Neural progenitor cell (in vitro differentiated cells): Measurements from ENCODE around the gene ZHX3. TPM values are rescaled to one million over a fixed set of nuclear protein-coding genes. Genes with fewer than 3 reads are reported as not detected.

Source experiments
- DNase-seq: peaks from one replicate; pipeline ENCODE4 v3.0.0-alpha.2; 2016; ENCODE audit warnings: low spot score
- H2AFZ ChIP-seq: fragments of 200-600 bp; sonication (generic); replicated peaks from 2 replicates; pipeline ENCODE4 v1.6.1; 2016; ENCODE audit warnings: antibody characterized with exemption
- H3F3A ChIP-seq: fragments of 200-600 bp; sonication (generic); 2 replicates; pipeline ENCODE4 v1.6.1; 2016; ENCODE audit warnings: antibody characterized with exemption, low read depth
- H3K27ac ChIP-seq: fragments of 200-600 bp; sonication (generic); 2 replicates; pipeline ENCODE4 v1.5.1; 2016; ENCODE audit warnings: mild to moderate bottlenecking
- H3K27me3 ChIP-seq: fragments of 200-600 bp; sonication (generic); 2 replicates; pipeline ENCODE4 v1.6.1; 2016; ENCODE audit warnings: mild to moderate bottlenecking, moderate library complexity
- H3K36me3 ChIP-seq: fragments of 200-600 bp; sonication (generic); 2 replicates; pipeline ENCODE4 v1.5.1; 2016
- H3K4me1 ChIP-seq: fragments of 200-600 bp; sonication (generic); 2 replicates; pipeline ENCODE4 v1.6.1; 2016; ENCODE audit warnings: mixed run types
- H3K4me2 ChIP-seq: fragments of 200-600 bp; sonication (generic); 2 replicates; pipeline ENCODE4 v1.6.1; 2016
- H3K4me3 ChIP-seq: fragments of 200-600 bp; sonication (generic); 2 replicates; pipeline ENCODE4 v1.5.1; 2016
- H3K79me2 ChIP-seq: fragments of 200-600 bp; sonication (generic); 2 replicates; pipeline ENCODE4 v1.6.1; 2016; ENCODE audit warnings: low read depth
- H3K9ac ChIP-seq: fragments of 200-600 bp; sonication (generic); 2 replicates; pipeline ENCODE4 v1.6.1; 2016
- H3K9me3 ChIP-seq: fragments of 200-600 bp; sonication (generic); 2 replicates; pipeline ENCODE4 v1.5.1; 2016; ENCODE audit warnings: low read depth
- H4K20me1 ChIP-seq: fragments of 200-600 bp; sonication (generic); 2 replicates; pipeline ENCODE4 v1.6.1; 2016; ENCODE audit warnings: low read depth
- H3K27ac Mint-ChIP-seq: 3 replicates; pipeline ENCODE4 v1.8.0; 2021; ENCODE audit warnings: mixed read lengths
- H3K27me3 Mint-ChIP-seq: 2 replicates; pipeline ENCODE4 v1.8.0; 2022; ENCODE audit warnings: low read depth, mild to moderate bottlenecking, inconsistent platforms, moderate library complexity, mixed read lengths; ENCODE audit not compliant: insufficient read depth
- H3K36me3 Mint-ChIP-seq: 3 replicates; pipeline ENCODE4 v1.8.0; 2021; ENCODE audit warnings: mixed read lengths
- H3K4me1 Mint-ChIP-seq: 3 replicates; pipeline ENCODE4 v1.8.0; 2021; ENCODE audit warnings: mixed read lengths
- H3K4me3 Mint-ChIP-seq: 3 replicates; pipeline ENCODE4 v1.8.0; 2021; ENCODE audit warnings: mild to moderate bottlenecking, moderate library complexity, mixed read lengths
- H3K9me3 Mint-ChIP-seq: 3 replicates; pipeline ENCODE4 v1.8.0; 2020; ENCODE audit warnings: mixed read lengths
- CTCF ChIP-seq: fragments of 200-600 bp; sonication (generic); IDR thresholded peaks from 2 replicates; pipeline ENCODE4 v1.5.1; 2017; ENCODE audit warnings: antibody characterized with exemption, mild to moderate bottlenecking
- EZH2 ChIP-seq: fragments of 200-600 bp; sonication (generic); IDR thresholded peaks from 2 replicates; pipeline ENCODE4 v1.6.1; 2017; ENCODE audit warnings: antibody characterized with exemption, mild to moderate bottlenecking, moderate library complexity
- EZH2phosphoT487 ChIP-seq: fragments of 200-600 bp; sonication (generic); IDR thresholded peaks from 2 replicates; pipeline ENCODE4 v1.6.1; 2017; ENCODE audit warnings: antibody characterized with exemption
- total RNA-seq: library from RNA; depleted of rRNA; stranded (reverse); fragments of >200 nt; gene quantifications from 2 replicates; pipeline ENCODE4 v1.2.3, GENCODE V29; 2015; ENCODE audit warnings: low replicate concordance

Gene ZHX3
- total RNA-seq, 1 donor from 2014 or later, result 6.8 TPM

- H3F3A ChIP-seq, result no peaks in the 10 kb centered on the region
- H3K4me1 ChIP-seq, result peaks cover 18% of the 10 kb centered on the region
- no peaks in the 10 kb centered on the region for H3K27me3 ChIP-seq
- H3K9me3 Mint-ChIP-seq, result no peaks in the 10 kb centered on the region
- H3K79me2 ChIP-seq, result no peaks in the 10 kb centered on the region
- no peak overlapping the region for H2AFZ ChIP-seq
- no peak overlapping the region for H3K4me2 ChIP-seq
- H3K27ac ChIP-seq, result no peak overlapping the region
- H4K20me1 ChIP-seq, result no peaks in the 10 kb centered on the region
- DNase-seq, result no peak
- peaks cover 2% of the 10 kb centered on the region for H3K36me3 Mint-ChIP-seq
- H3K9me3 ChIP-seq, result no peaks in the 10 kb centered on the region
- H3K4me3 Mint-ChIP-seq, result no peak overlapping the region
- no peak overlapping the region for H3K4me3 ChIP-seq
- no peaks in the 10 kb centered on the region for H3K36me3 ChIP-seq
- TF ChIP-seq EZH2, result no peak
- TF ChIP-seq EZH2phosphoT487, result no peak
- no peak for TF ChIP-seq CTCF
- H3K9ac ChIP-seq, result no peak overlapping the region
- H3K4me1 Mint-ChIP-seq, result peaks cover 20% of the 10 kb centered on the region
- no peak overlapping the region for H3K27ac Mint-ChIP-seq
- no peaks in the 10 kb centered on the region for H3K27me3 Mint-ChIP-seq
Measured at GRCh38 chr20:41226426-41226825, 91.1 kb downstream of the ZHX3 start.

DNA sequence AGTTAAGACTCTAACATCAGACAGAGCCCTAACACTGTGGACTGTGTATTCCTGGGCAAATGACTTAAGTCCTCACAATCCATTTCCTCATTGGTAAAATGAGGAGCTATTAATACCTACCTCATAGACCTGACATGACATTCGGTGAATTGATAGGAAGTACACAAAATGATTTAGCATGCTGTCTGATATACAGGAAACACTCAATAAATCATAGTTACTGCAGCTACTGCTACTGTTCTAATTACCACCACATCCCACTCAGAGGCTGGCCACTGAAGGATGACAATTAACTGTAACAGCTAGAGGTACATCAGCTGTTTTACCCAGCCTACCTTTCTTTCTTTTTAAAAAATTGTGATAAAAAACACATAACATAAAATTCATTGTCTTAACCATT lies 92.4 kb downstream of the ZHX3 start:
- H3K27ac ChIP-seq, result no peak overlapping the region
- H3K4me3 ChIP-seq, result no peak overlapping the region
- TF ChIP-seq EZH2phosphoT487 (no peak), EZH2 (no peak), CTCF (no peak)
- no peak overlapping the region for H2AFZ ChIP-seq
- H3K9me3 Mint-ChIP-seq, result no peaks in the 10 kb centered on the region
- H3K9me3 ChIP-seq, result no peaks in the 10 kb centered on the region
- peaks cover 18% of the 10 kb centered on the region for H3K4me1 ChIP-seq
- H3K4me3 Mint-ChIP-seq, result no peak overlapping the region
- H4K20me1 ChIP-seq, result no peaks in the 10 kb centered on the region
- peaks cover 20% of the 10 kb centered on the region for H3K4me1 Mint-ChIP-seq
- H3K4me2 ChIP-seq, result no peak overlapping the region
- no peak for DNase-seq
- H3K36me3 ChIP-seq, result no peaks in the 10 kb centered on the region
- H3F3A ChIP-seq, result no peaks in the 10 kb centered on the region
- no peak overlapping the region for H3K27ac Mint-ChIP-seq
- H3K36me3 Mint-ChIP-seq, result peaks cover 2% of the 10 kb centered on the region
- H3K27me3 ChIP-seq, result no peaks in the 10 kb centered on the region
- no peaks in the 10 kb centered on the region for H3K27me3 Mint-ChIP-seq
- H3K79me2 ChIP-seq, result no peaks in the 10 kb centered on the region
- no peak overlapping the region for H3K9ac ChIP-seq

DNA sequence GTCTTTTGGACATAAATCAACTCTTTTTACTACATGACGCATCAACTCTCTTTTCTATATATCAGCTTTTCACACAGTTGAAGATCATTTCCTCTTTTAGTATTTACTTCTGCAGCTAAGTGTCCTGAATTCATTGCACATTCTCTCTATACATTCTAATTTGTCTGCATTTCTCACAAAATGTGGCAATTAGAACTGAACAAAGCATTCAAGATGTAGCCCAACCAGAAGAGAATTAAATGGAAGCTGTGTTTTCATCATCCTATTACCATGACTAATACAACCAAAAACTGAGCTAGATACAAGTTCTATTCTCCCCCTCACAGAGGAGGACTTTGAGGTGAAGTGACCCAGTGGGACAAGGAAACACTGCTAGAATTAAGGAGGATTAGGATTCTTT lies 93.2 kb downstream of the ZHX3 start:
- no peaks in the 10 kb centered on the region for H4K20me1 ChIP-seq
- Mint-ChIP-seq H3K4me1 (peaks cover 20% of the 10 kb centered on the region), H3K36me3 (peaks cover 2% of the 10 kb centered on the region), H3K27ac (peak overlapping the region; percentile 18), H3K9me3 (no peaks in the 10 kb centered on the region), H3K4me3 (no peak overlapping the region), H3K27me3 (no peaks in the 10 kb centered on the region)
- H2AFZ ChIP-seq, result no peak overlapping the region
- no peaks in the 10 kb centered on the region for H3K27me3 ChIP-seq
- DNase-seq, result no peak
- no peak overlapping the region for H3K4me3 ChIP-seq
- H3K9ac ChIP-seq, result no peak overlapping the region
- H3K27ac ChIP-seq, result no peak overlapping the region
- no peaks in the 10 kb centered on the region for H3K36me3 ChIP-seq
- no peaks in the 10 kb centered on the region for H3K79me2 ChIP-seq
- no peaks in the 10 kb centered on the region for H3F3A ChIP-seq
- H3K9me3 ChIP-seq, result no peaks in the 10 kb centered on the region
- H3K4me2 ChIP-seq, result no peak overlapping the region
- TF ChIP-seq EZH2phosphoT487 (no peak), CTCF (no peak), EZH2 (no peak)
- peaks cover 18% of the 10 kb centered on the region for H3K4me1 ChIP-seq

DNA sequence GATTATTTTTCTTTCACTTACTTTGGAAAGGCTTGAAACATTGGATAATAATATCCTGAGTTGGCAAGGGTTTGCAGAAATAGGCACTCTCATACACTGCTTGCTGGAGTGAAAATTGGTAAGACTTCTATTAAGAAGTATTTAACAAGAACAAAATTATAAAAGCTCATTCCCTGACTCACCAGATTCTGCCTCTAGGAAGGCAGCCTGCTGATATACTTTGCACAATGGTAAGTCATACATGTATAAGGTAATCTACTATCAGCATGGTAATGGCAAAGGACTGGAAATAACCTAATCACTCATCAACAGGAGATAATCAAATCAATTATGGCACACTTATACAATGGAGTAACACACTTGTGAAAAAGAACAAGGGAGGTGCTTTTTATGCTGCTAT lies 94.4 kb downstream of the ZHX3 start:
- Mint-ChIP-seq H3K27me3 (no peaks in the 10 kb centered on the region), H3K4me3 (no peak overlapping the region), H3K4me1 (peaks cover 20% of the 10 kb centered on the region), H3K9me3 (no peaks in the 10 kb centered on the region), H3K27ac (no peak overlapping the region), H3K36me3 (peaks cover 2% of the 10 kb centered on the region)
- no peak overlapping the region for H3K4me3 ChIP-seq
- DNase-seq, result no peak
- H4K20me1 ChIP-seq, result no peaks in the 10 kb centered on the region
- peaks cover 18% of the 10 kb centered on the region for H3K4me1 ChIP-seq
- no peak overlapping the region for H3K27ac ChIP-seq
- no peak overlapping the region for H3K4me2 ChIP-seq
- H3F3A ChIP-seq, result no peaks in the 10 kb centered on the region
- no peak overlapping the region for H2AFZ ChIP-seq
- no peak overlapping the region for H3K9ac ChIP-seq
- no peaks in the 10 kb centered on the region for H3K27me3 ChIP-seq
- no peaks in the 10 kb centered on the region for H3K79me2 ChIP-seq
- H3K9me3 ChIP-seq, result no peaks in the 10 kb centered on the region
- no peaks in the 10 kb centered on the region for H3K36me3 ChIP-seq
- TF ChIP-seq EZH2phosphoT487 (no peak), CTCF (no peak), EZH2 (no peak)
